ENCODE results near the gene CCR5AS.

CCR5AS gene

DNA sequence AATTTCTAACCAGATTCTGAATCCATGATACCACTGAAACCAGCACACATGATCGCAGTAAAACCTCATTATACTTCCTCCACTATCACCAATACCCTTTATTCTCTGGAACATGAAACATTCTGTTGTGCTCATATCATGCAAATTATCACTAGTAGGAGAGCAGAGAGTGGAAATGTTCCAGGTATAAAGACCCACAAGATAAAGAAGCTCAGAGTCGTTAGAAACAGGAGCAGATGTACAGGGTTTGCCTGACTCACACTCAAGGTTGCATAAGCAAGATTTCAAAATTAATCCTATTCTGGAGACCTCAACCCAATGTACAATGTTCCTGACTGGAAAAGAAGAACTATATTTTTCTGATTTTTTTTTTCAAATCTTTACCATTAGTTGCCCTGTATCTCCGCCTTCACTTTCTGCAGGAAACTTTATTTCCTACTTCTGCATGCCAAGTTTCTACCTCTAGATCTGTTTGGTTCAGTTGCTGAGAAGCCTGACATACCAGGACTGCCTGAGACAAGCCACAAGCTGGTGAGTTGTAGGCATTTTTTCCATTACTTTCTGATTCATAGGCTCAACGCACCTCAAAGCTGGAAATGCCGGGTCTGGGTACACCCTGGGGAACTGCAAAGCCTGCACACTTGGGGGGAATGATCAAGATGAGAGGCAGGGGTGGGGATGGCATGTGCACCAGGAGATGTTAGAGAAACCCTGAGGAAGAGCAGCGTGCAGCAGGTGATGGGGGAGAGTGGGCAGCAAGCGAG lies 53.0 kb downstream of the CCR5AS start, which contains the start of gene CCR2:
Gene CCR2 (plus strand): TSS at position 465 of the 764 bp plus-strand sequence. CDS start 3,417 bp downstream, outside the sequence.
- no peak within 1 kb of the TSS for H3K27ac Mint-ChIP-seq
- DNase-seq (ENCODE audit: extremely low spot score, unreplicated experiment) = no peak
- H3K9me3 Mint-ChIP-seq = no peaks in the 10 kb centered on the region
- TF ChIP-seq, protein P1, sequence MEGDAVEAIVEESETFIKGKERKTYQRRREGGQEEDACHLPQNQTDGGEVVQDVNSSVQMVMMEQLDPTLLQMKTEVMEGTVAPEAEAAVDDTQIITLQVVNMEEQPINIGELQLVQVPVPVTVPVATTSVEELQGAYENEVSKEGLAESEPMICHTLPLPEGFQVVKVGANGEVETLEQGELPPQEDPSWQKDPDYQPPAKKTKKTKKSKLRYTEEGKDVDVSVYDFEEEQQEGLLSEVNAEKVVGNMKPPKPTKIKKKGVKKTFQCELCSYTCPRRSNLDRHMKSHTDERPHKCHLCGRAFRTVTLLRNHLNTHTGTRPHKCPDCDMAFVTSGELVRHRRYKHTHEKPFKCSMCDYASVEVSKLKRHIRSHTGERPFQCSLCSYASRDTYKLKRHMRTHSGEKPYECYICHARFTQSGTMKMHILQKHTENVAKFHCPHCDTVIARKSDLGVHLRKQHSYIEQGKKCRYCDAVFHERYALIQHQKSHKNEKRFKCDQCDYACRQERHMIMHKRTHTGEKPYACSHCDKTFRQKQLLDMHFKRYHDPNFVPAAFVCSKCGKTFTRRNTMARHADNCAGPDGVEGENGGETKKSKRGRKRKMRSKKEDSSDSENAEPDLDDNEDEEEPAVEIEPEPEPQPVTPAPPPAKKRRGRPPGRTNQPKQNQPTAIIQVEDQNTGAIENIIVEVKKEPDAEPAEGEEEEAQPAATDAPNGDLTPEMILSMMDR (conservative IDR thresholded peaks at IDR 0.05) = no peak
- peaks cover 80% of the 10 kb centered on the region for H3K27me3 Mint-ChIP-seq
- H3K4me3 Mint-ChIP-seq = no peak within 1 kb of the TSS
- H3K36me3 Mint-ChIP-seq = no peaks in the 10 kb centered on the region
- no peaks in the 10 kb centered on the region for H3K4me1 Mint-ChIP-seq (ENCODE audit: unreplicated experiment)

GRCh38 chr3:46353090-46353489 lies 53.8 kb downstream of the CCR5AS start:
- Mint-ChIP-seq H3K27ac (no peak overlapping the region), H3K36me3 (no peaks in the 10 kb centered on the region), H3K27me3 (peaks cover 79% of the 10 kb centered on the region), H3K4me1 (ENCODE audit: unreplicated experiment) (no peaks in the 10 kb centered on the region), H3K4me3 (no peak overlapping the region), H3K9me3 (no peaks in the 10 kb centered on the region)
- DNase-seq (ENCODE audit: extremely low spot score, unreplicated experiment) = no peak
- TF ChIP-seq, protein P1 (conservative IDR thresholded peaks at IDR 0.05) = no peak

GRCh38 chr3:46351646-46352045 lies 55.2 kb downstream of the CCR5AS start:
- H3K4me1 Mint-ChIP-seq (ENCODE audit: unreplicated experiment) = no peaks in the 10 kb centered on the region
- peaks cover 67% of the 10 kb centered on the region for H3K27me3 Mint-ChIP-seq
- TF ChIP-seq, protein P1 (conservative IDR thresholded peaks at IDR 0.05) = no peak
- no peaks in the 10 kb centered on the region for H3K9me3 Mint-ChIP-seq
- H3K36me3 Mint-ChIP-seq = no peaks in the 10 kb centered on the region
- H3K27ac Mint-ChIP-seq = no peak overlapping the region
- no peak overlapping the region for H3K4me3 Mint-ChIP-seq
- no peak for DNase-seq (ENCODE audit: extremely low spot score, unreplicated experiment)

DNA sequence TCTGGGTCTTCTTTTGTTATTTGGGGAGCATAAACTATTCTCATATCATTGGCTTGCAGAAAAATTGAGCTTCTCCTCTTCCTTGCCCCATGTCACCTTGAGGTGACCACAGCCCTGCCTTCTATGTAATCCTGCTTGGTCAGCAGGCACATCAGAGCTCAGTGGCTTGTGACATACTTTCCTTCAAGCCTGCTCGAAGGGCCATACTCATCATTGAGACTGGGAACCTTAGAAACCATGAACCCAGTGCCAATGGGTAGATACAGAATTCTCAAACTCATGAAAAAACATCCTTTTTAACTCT lies 56.7 kb downstream of the CCR5AS start:
- H3K27me3 Mint-ChIP-seq = peaks cover 53% of the 10 kb centered on the region
- no peak for DNase-seq (ENCODE audit: extremely low spot score, unreplicated experiment)

DNA sequence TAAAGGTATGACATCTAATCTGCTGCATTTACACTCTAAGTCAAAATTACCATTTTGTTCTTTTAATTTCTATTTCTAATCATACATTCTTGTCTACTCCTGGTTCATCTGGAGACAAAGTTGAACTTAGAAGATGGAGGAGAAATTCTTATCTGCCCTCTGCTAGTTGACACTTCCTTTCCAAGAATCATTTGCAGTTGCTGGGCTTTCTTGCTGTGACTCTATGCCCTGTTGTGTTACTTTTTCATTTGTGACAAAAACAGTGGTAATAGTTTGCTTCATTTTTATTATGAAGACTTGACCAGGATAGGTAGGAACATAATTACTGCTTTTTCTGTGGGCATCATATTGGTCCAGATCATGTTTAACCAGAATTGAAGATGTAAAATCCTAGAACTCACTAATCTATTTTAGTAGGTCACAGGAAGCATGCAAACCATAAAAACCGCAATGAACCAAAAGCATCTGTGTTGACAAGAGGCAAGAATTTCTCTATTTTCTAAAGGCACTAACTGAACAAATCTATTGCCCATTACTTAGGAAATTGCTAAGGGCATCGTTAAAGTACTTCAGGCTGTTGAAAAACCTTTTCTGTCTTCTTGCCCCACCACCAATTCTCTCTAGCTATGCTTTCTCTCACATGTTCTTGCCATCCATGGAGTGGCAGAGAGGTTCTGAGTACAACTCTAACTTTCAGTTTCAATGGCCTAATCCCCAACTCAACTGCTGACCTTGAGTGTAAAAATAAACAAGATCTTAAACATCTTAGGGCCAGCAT lies 57.2 kb downstream of the CCR5AS start:
- Mint-ChIP-seq H3K4me3 (no peak overlapping the region), H3K27ac (no peak overlapping the region)

More for the DNA sequence above, 56.7 kb downstream of the CCR5AS start:
- TF ChIP-seq, protein P1 (conservative IDR thresholded peaks at IDR 0.05) = no peak
- H3K4me1 Mint-ChIP-seq (ENCODE audit: unreplicated experiment) = no peaks in the 10 kb centered on the region
- H3K9me3 Mint-ChIP-seq = no peaks in the 10 kb centered on the region
- no peaks in the 10 kb centered on the region for H3K36me3 Mint-ChIP-seq
- H3K4me3 Mint-ChIP-seq = no peak overlapping the region
- no peak overlapping the region for H3K27ac Mint-ChIP-seq

More for the DNA sequence above, 57.2 kb downstream of the CCR5AS start:
- H3K9me3 Mint-ChIP-seq = no peaks in the 10 kb centered on the region
- H3K36me3 Mint-ChIP-seq = no peaks in the 10 kb centered on the region
- H3K27me3 Mint-ChIP-seq = peaks cover 48% of the 10 kb centered on the region
- TF ChIP-seq, protein P1 (conservative IDR thresholded peaks at IDR 0.05) = no peak
- H3K4me1 Mint-ChIP-seq (ENCODE audit: unreplicated experiment) = no peaks in the 10 kb centered on the region
- DNase-seq (ENCODE audit: extremely low spot score, unreplicated experiment) = no peak
